HG02763 (cell line): ENCODE data around the gene ACMSD.
"Not testable (repeated sequence)": the region's sequence is repeated elsewhere in the genome, so short reads cannot be mapped to it uniquely, and the experiment has no call there.

Source experiments
- ATAC-seq: cut with Tn5 transposase; IDR thresholded peaks from one replicate; pipeline ENCODE4 v1.9.1; 2021; ENCODE audit warnings: mild to moderate bottlenecking, moderate library complexity; ENCODE audit not compliant: unreplicated experiment

The ACMSD gene

GRCh38 chr2:134838143-134838620 lies at the start of gene ACMSD:
Gene ACMSD (plus strand): TSS chr2:134838616. CDS start chr2:134838683, 67 bp downstream.
- no peak for ATAC-seq

- no peak for ATAC-seq
Observed at GRCh38 chr2:134790487-134790886, 47.9 kb upstream of the ACMSD start.

DNA sequence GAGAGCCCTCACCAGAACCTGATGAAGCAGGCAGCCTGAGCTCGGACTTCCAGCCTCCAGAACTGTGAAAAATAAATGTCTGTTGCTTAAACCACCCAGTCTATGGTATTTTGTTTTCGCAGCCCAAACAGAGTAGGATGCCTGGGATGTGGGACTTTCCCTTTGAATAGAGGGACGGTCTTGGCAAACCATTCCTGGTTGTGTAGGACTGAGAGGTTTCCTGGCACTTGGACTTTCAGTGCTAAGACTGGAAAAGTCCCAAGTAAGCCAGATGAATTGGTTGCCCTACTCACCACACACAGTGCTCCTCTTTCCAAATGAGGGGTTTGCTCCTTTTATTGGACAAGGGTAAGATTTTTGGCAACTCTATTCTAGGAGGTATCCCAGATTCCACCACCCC lies 46.8 kb upstream of the ACMSD start:
- no peak for ATAC-seq

DNA sequence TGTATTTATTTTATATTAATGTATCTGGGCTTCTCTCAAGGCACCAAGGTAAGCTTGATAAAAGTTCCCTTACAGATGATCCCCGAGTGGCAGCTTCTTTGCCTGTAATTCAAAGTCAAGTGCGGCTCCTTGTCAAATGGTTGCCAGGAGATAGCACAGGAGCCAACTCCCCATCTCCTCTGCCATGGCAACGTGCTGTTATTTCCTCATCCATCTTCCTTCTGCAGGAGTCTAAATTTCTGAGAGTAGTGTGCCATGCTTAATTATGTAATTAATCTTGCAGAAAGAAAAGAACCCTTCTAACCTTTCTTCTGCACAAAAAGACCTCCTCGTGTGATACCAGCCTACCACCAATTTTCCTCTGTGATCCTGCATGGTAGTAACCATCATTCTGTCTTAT lies 46.2 kb upstream of the ACMSD start:
- ATAC-seq = no peak

- ATAC-seq = no peak
Observed at GRCh38 chr2:134795765-134796164, 42.7 kb upstream of the ACMSD start.

DNA sequence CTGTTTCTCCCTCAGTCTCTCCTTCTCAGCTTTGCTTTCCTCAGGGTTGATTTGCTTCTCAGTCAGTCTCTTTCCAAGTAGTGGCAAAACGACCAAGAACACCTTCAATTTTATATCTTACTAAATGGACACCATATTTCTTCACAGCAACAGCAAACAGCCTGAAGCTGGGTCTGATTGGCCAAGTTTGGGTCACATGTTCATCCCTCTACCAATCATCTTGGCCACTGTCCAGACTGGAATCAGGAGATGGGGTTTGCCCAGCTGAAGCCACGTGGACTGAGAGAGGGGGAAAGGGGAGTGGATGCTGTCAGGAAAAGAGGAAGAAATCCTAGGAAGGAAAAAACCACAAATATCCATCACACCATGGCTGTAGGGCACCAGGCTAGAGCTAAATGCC lies 42.0 kb upstream of the ACMSD start:
- no peak for ATAC-seq

DNA sequence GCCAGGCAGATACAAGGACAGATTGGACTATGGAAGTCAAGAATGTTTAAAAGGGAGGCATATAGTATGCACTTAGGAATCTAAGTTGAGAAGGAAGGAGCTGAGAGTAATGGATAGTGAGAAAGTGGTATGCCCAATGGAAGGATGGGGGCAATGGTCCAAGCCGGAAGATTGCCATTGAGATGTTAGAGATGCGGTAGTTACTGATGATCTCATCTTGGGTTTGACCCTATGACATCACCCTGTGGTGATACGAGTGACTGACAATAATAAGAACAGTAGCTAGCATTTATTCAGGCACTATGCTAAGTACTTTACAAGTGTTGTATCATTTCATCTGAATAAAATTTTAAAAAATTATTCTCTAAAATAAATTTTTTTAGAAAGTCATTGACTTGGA lies 38.5 kb upstream of the ACMSD start:
- ATAC-seq = no peak

DNA sequence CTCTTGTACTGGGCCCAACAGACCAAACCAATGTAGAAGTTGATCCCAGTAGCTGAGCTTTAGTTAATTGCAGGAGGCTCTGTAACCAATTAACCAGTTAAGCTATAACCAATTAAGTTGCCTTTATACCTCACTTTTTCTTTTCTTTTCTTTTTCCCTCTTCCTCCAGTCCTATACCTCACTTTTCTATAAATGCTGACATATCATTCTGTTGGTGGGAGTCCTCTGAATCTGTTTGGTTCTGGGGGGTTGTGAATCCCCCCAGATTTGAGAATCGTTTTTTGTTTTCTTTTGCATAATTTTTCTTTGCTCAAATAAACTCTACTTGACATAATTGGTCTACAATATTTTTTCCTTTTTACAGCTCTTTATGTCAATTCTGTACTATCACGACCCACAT lies 38.1 kb upstream of the ACMSD start:
- no peak for ATAC-seq

GRCh38 chr2:134803609-134804405 lies 34.6 kb upstream of the ACMSD start:
- not testable (repeated sequence) for ATAC-seq

- ATAC-seq = no peak
Observed at GRCh38 chr2:134815741-134816140, 22.7 kb upstream of the ACMSD start.

- ATAC-seq = no peak
Observed at GRCh38 chr2:134818321-134818720, 20.1 kb upstream of the ACMSD start.

DNA sequence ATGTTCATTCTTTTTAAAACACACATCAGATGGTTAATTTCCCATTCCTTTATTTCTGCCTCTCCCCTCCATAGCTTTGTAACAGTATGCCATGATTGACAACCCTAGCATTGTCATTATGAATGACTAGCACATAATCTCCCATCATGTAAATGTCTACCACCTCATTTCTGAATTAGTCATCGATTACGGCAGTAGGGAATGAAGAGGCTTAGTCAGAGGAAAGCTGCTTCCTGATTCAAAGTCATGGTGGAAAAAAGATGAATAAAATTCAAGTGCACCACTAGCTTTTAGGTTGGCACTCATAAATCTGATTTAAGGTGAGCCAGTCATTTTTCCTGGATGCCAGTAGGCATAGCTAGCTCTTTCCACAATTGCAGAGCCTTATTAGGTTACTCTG lies 19.1 kb upstream of the ACMSD start:
- no peak for ATAC-seq

- no peak for ATAC-seq
Observed at GRCh38 chr2:134823431-134823830, 15.0 kb upstream of the ACMSD start.

GRCh38 chr2:134823832-134824231 lies 14.6 kb upstream of the ACMSD start:
- no peak for ATAC-seq

- not testable (repeated sequence) for ATAC-seq
Observed at GRCh38 chr2:134825716-134826115, 12.7 kb upstream of the ACMSD start.

GRCh38 chr2:134835471-134835870 lies 2.9 kb upstream of the ACMSD start:
- no peak for ATAC-seq

- no peak for ATAC-seq
Observed at GRCh38 chr2:134836986-134837385, 1.4 kb upstream of the ACMSD start.

GRCh38 chr2:134839649-134840048 lies 1.2 kb downstream of the ACMSD start:
- no peak for ATAC-seq

GRCh38 chr2:134842930-134843490 lies 4.6 kb downstream of the ACMSD start:
- no peak for ATAC-seq

DNA sequence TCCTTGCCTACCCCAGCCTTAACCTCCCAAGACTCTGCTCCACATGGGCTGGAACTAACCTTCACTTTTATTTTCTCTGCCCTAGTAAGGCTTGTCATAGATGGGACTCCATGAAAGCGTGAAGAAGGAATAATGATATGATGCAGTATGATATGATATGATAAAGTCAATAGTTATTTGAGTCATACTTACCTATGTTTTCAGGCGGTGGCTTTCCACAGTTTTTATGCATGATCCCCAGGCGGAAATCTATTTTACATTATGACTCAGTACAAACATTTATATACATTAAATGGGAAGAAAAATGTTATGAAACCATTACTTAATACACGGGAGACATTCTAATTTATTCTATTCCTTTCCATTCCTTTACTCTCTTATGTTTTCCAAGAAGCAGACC lies 5.6 kb downstream of the ACMSD start:
- ATAC-seq = no peak

GRCh38 chr2:134845028-134845427 lies 6.6 kb downstream of the ACMSD start:
- ATAC-seq = no peak

DNA sequence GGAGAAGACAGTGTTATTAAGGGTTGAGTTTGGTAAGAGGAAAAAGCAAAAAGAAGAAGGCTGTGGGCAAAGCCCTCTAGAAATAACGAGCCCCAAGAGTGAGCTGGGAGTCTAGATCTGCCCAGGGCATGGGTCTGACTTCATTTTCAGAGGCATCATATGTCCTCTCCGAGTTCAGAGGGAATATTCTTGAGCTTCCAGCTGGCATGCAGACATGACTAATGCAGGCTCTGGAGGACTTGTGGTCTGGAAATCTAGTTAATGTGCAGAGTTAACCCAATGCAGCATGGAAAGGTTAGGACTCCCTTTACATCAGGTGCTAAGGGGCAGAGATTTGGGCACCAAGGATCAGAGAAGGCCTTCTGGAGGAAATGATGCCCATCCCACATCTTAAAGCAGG lies 7.3 kb downstream of the ACMSD start:
- no peak for ATAC-seq

DNA sequence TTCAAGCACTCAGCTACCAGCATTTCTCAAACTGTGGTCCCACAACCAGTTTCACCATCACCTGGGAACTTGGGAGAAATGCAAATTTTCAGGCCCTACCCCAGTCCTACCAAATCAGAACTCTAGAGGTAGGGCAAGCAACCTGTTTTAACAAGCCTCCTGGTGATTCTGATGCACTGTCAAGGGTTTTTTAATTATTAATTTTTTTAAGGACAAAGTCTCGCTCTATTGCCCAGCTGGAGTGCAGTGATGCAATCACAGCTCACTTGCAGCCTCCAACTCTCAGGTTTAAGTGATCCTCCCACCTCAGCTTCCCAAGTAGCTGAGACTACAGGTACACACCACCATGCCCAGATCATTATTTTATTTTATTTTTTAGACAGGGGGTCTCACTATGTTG lies 7.8 kb downstream of the ACMSD start:
- ATAC-seq = no peak
